K562 (cell line): ENCODE results near the gene VPS50. TPM values are rescaled to one million over a fixed set of nuclear protein-coding genes. Genes with fewer than 3 reads are reported as not detected.

Source experiments
- ATAC-seq: fragments of 200-7000 bp; cut with Tn5 transposase; 3 replicates; pipeline ENCODE4 v1.9.1; 2020; ENCODE audit warnings: moderate library complexity
- BruUV-seq: library from RNA; stranded (reverse); fragments of 400-500 nt; replicated peaks from 2 replicates; lab custom pipeline; 2021; lab: Mats Ljungman, UMichigan
- CTCF ChIA-PET: fragments of 300-600 bp; formaldehyde crosslinking; extraction: SDS; loops from one replicate; lab custom pipeline; 2021; ENCODE audit warnings: low intra/inter-chr PET ratio; lab: Yijun Ruan, JAX
- POLR2A ChIA-PET: fragments of 300-600, 350-650 bp; sonication (Branson Sonifier 250); formaldehyde crosslinking; extraction: SDS; loops from one replicate; lab custom pipeline; 2021; ENCODE audit warnings: antibody characterized with exemption, inconsistent platforms; lab: Yijun Ruan, JAX
- DNase-seq, 4 experiments: peaks; one replicate each; pipeline versions ENCODE4 v3.0.0 to v3.0.0-alpha.2; 2011 to 2018; ENCODE audit warnings: low spot score in 3 of 4, mixed read lengths in 3 of 4; ENCODE audit errors: extremely low read depth in 1 of 4
- FAIRE-seq: peaks from 2 replicates; lab custom pipeline; 2011; peaks lifted over from hg19 to GRCh38; lab: Jason Lieb, UNC
- H2AFZ ChIP-seq: 2 replicates; pipeline ENCODE4 v1.6.0; 2011; ENCODE audit warnings: low read depth, low read length, control low read depth, inconsistent platforms
- H3K27ac ChIP-seq: fragments of 200-600 bp; 3 replicates; pipeline ENCODE4 v1.8.0; 2011; ENCODE audit warnings: low read depth, mild to moderate bottlenecking, control low read depth, inconsistent platforms, low read length, moderate library complexity, mixed read lengths; ENCODE audit errors: extremely low read depth
- H3K27me3 ChIP-seq, 2 experiments: fragments of 300-600 bp in 1 of 2; 2 replicates in 1 of 2; 3 replicates in 1 of 2; pipeline versions ENCODE4 v1.6.0 to v1.8.0; 2011; ENCODE audit warnings: inconsistent platforms in 2 of 2, low read length in 2 of 2, mild to moderate bottlenecking in 1 of 2, mixed read lengths in 1 of 2, moderate library complexity in 1 of 2; ENCODE audit not compliant: control insufficient read depth in 2 of 2, insufficient read depth in 2 of 2
- H3K36me3 ChIP-seq: fragments of 300-600 bp; 3 replicates; pipeline ENCODE4 v1.8.0; 2011; ENCODE audit warnings: mild to moderate bottlenecking, low read length, inconsistent platforms; ENCODE audit not compliant: control insufficient read depth, insufficient read depth
- H3K4me1 ChIP-seq, 2 experiments: fragments of 200-600 bp in 1 of 2; replicated peaks in 1 of 2; 2 replicates in 1 of 2; 3 replicates in 1 of 2; pipeline versions ENCODE4 v1.5.1 to v1.8.0; 2011; ENCODE audit warnings: inconsistent platforms in 2 of 2, low read length in 2 of 2, mild to moderate bottlenecking in 1 of 2, mixed read lengths in 1 of 2, moderate library complexity in 1 of 2; ENCODE audit not compliant: control insufficient read depth in 2 of 2, insufficient read depth in 2 of 2
- H3K4me2 ChIP-seq: 2 replicates; pipeline ENCODE4 v1.6.1; 2011; ENCODE audit warnings: low read length, control low read depth, inconsistent platforms, mixed read lengths; ENCODE audit not compliant: insufficient read depth
- H3K4me3 ChIP-seq: fragments of 200-600 bp; sonication (generic), shearing (Covaris generic); 2 replicates; pipeline ENCODE4 v1.5.1; 2016; ENCODE audit warnings: control low read depth, inconsistent platforms
- H3K79me2 ChIP-seq: fragments of 200-600 bp; 3 replicates; pipeline ENCODE4 v1.8.0; 2011; ENCODE audit warnings: low read length, inconsistent platforms; ENCODE audit not compliant: control insufficient read depth, insufficient read depth
- H3K9ac ChIP-seq, 2 experiments: 2 replicates each; pipeline versions ENCODE4 v1.6.0 to v1.6.1; 2011; ENCODE audit warnings: low read depth in 2 of 2, low read length in 2 of 2, control low read depth in 1 of 2, inconsistent platforms in 1 of 2, mild to moderate bottlenecking in 1 of 2, mixed read lengths in 1 of 2; ENCODE audit not compliant: insufficient read depth in 1 of 2
- H3K9me1 ChIP-seq: one replicate; pipeline ENCODE4 v1.6.0; 2011; ENCODE audit warnings: inconsistent platforms, mild to moderate bottlenecking, low read length, moderate library complexity; ENCODE audit not compliant: control insufficient read depth, insufficient read depth
- H3K9me3 ChIP-seq: replicated peaks from 2 replicates; pipeline ENCODE4 v1.5.1; 2011; ENCODE audit warnings: low read depth, low read length, inconsistent platforms; ENCODE audit not compliant: control insufficient read depth, insufficient read depth
- H4K20me1 ChIP-seq: replicated peaks from 2 replicates; pipeline ENCODE4 v1.6.1; 2011; ENCODE audit warnings: low read length, inconsistent platforms, mixed read lengths; ENCODE audit not compliant: control insufficient read depth, insufficient read depth
- BDP1 ChIP-seq: IDR thresholded peaks from 3 replicates; pipeline ENCODE4 v1.6.1; 2011; ENCODE audit not compliant: insufficient read length, insufficient read depth
- CBX8 ChIP-seq: fragments of 200-600 bp; sonication (generic); IDR thresholded peaks from 2 replicates; pipeline ENCODE4 v1.6.1; 2012; ENCODE audit warnings: borderline replicate concordance, mixed run types, low read depth, mild to moderate bottlenecking, moderate library complexity, mixed read lengths, low read length, control low read depth, inconsistent platforms; ENCODE audit not compliant: poor library complexity, severe bottlenecking; ENCODE audit errors: extremely low read depth
- ETV1 ChIP-seq: fragments of 450-650 bp; conservative IDR thresholded peaks from 2 replicates; pipeline ENCODE4 v1.6.1; 2016; ENCODE audit warnings: missing genetic modification characterization, control low read depth, low read depth, missing compliant biosample characterization
- GATAD2B ChIP-seq: fragments of 450-650 bp; IDR thresholded peaks from 2 replicates; pipeline ENCODE4 v1.6.1; 2017; ENCODE audit warnings: mild to moderate bottlenecking, borderline replicate concordance
- HMGN3 ChIP-seq: IDR thresholded peaks from 2 replicates; pipeline ENCODE4 v1.6.1; 2011; ENCODE audit warnings: borderline replicate concordance, low read depth, mild to moderate bottlenecking, mixed read lengths, low read length; ENCODE audit not compliant: insufficient read length; ENCODE audit errors: extremely low read depth
- KDM1A ChIP-seq, 2 experiments: fragments of 450-650 bp; IDR thresholded peaks; 2 replicates each; pipeline ENCODE4 v1.6.1; 2016; ENCODE audit warnings: mild to moderate bottlenecking in 2 of 2
- RBM14 ChIP-seq: fragments of 200-400 bp; formaldehyde crosslinking; IDR thresholded peaks from 2 replicates; pipeline ENCODE4 v1.6.1; 2018; ENCODE audit warnings: low read depth, mild to moderate bottlenecking, low read length, moderate library complexity, borderline replicate concordance; ENCODE audit not compliant: insufficient read depth
- RBM17 ChIP-seq: fragments of 200-400 bp; formaldehyde crosslinking; IDR thresholded peaks from 2 replicates; pipeline ENCODE4 v1.6.1; 2017; ENCODE audit warnings: low read depth, mild to moderate bottlenecking, low read length, borderline replicate concordance
- RFX7 ChIP-seq: fragments of 250-450 bp; sonication (Bioruptor Pico); IDR thresholded peaks from 2 replicates; pipeline ENCODE4 v1.5.1; 2021; ENCODE audit warnings: mild to moderate bottlenecking
- SRF ChIP-seq, 2 experiments: fragments of 250-450, 450-650 bp in 1 of 2; sonication (Bioruptor Pico) in 1 of 2; sonication (generic) in 1 of 2; formaldehyde crosslinking; IDR thresholded peaks; 2 replicates each; pipeline versions ENCODE4 v1.5.0 to v1.5.1; 2020 to 2022; ENCODE audit warnings: mild to moderate bottlenecking in 1 of 2, missing genetic modification reagents in 1 of 2
- TGIF2 ChIP-seq: sonication (generic); formaldehyde crosslinking; IDR thresholded peaks from 2 replicates; pipeline ENCODE4 v1.8.1; 2022; ENCODE audit warnings: mild to moderate bottlenecking, missing genetic modification reagents, moderate library complexity
- WHSC1 ChIP-seq: IDR thresholded peaks from one replicate; pipeline ENCODE4 v1.6.1; 2012; ENCODE audit warnings: low read length, control low read depth, inconsistent platforms
- ZNF133 ChIP-seq: fragments of 250-450 bp; sonication (Bioruptor Pico); IDR thresholded peaks from 2 replicates; pipeline ENCODE4 v1.4.0; 2020; ENCODE audit warnings: mild to moderate bottlenecking
- WGBS: fragments of 100-300 bp; shearing (Covaris generic); methylation state at CpG from one replicate; pipeline ENCODE4 v1.1.6; 2016; ENCODE audit warnings: low coverage, mixed read lengths; ENCODE audit not compliant: insufficient coverage; ENCODE audit errors: missing lambda C conversion rate; 5-methylcytosine and 5-hydroxymethylcytosine counted together
- in situ Hi-C: fragments of 300-500 bp; cut with MboI; formaldehyde crosslinking; loops from 4 replicates; pipeline ENCODE4 v1.15.0; 2018; ENCODE audit warnings: inconsistent platforms, mixed read lengths
- intact Hi-C: fragments of 100-400 bp; cut with micrococcal nuclease; formaldehyde crosslinking; loops from 2 replicates; pipeline ENCODE4 v1.14.2; 2022
- polyA plus RNA-seq, 8 experiments: library from polyadenylated mRNA; depleted of rRNA in 4 of 8; stranded (reverse) in 5 of 8; unstranded in 3 of 8; fragments of >200 nt; fragmentation: Nextera tagmentation in 2 of 8; fragmentation: Illumina TruSeq in 1 of 8; extraction: Ambion mirVana in 2 of 8; extraction: Trizol in 1 of 8; gene quantifications; 2 replicates each; pipeline versions ENCODE4 v1.2.1 to v1.2.3, GENCODE V29; 2011 to 2014; ENCODE audit warnings: inconsistent platforms in 1 of 8, missing spikeins in 1 of 8
- total RNA-seq, 7 experiments: library from RNA; depleted of rRNA in 6 of 7; stranded (reverse); fragments of >200 nt in 6 of 7; fragmentation: Illumina TruSeq in 2 of 7; extraction: Trizol in 2 of 7; gene quantifications; 2 replicates each; pipeline versions ENCODE4 v1.2.1 to v1.2.3, GENCODE V29; 2011 to 2021; ENCODE audit warnings: low replicate concordance in 1 of 7
- TF ChIP-seq, protein P1 (sequence below): fragments of 250-450 bp; sonication (Bioruptor Pico); IDR thresholded peaks from 2 replicates; pipeline ENCODE4 v1.4.0; 2020; ENCODE audit warnings: mild to moderate bottlenecking, moderate library complexity, borderline replicate concordance
- TF ChIP-seq, protein P2 (sequence below): fragments of 450-650 bp; IDR thresholded peaks from 2 replicates; pipeline ENCODE4 v1.6.1; 2016; ENCODE audit warnings: missing biosample characterization, missing genetic modification characterization

VPS50 gene
- total and polyA plus RNA-seq, 9 of the 15 experiments (the other 6 are each of a cell fraction or from before 2014, with no cell fraction given): 10.5 to 29.4 (median 15.8) TPM

DNA sequence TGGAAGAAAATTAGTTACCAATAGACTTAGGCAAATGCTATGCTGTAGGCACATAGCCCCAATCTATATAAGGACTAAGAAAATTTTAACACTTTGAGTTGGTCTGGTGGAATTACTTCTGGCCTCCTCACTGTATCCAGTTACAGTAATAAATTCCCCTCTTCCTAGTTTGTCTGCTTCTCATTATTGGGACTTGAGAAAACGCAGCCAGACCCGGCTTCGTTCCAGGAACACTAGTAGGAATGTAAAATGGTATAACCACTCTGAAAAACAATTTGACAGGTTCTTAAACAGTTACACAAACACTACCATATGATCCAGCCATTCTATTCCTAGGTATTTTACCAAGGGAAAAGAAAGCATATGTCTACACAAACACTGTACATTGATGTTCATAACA is 150.2 kb downstream of the VPS50 start:
- Histone ChIP-seq H3K4me3 (no peak overlapping the region), H2AFZ (no peak overlapping the region), H3K27ac (no peak overlapping the region), H3K4me2 (no peak overlapping the region), H3K4me1 (no peaks in the 10 kb centered on the region), H3K9ac (no peak overlapping the region), H3K9me3 (no peaks in the 10 kb centered on the region), H3K36me3 (no peaks in the 10 kb centered on the region), H3K27me3 (no peaks in the 10 kb centered on the region; a peak in 1 of 5 replicates), H3K79me2 (no peaks in the 10 kb centered on the region), H4K20me1 (no peaks in the 10 kb centered on the region), H3K9me1 (no peaks in the 10 kb centered on the region)
- BruUV-seq: no TSS peak
- ChIA-PET CTCF (no interaction called here), POLR2A (no interaction called here)
- in situ Hi-C loops (no loop called here), intact Hi-C loops (no loop called here)
- no peak for ATAC-seq
- 13% methylated on average over 3 of the region's 3 CpGs for WGBS
- no peak for DNase-seq
- no peak for FAIRE-seq
- TF ChIP-seq RBM17: no peak
- no peak for TF ChIP-seq SRF (CRISPR knock-in tag; IDR thresholded peaks at IDR 0.05)
- TF ChIP-seq RBM14: no peak
- TF ChIP-seq WHSC1: no peak
- TF ChIP-seq HMGN3: no peak
- no peak for TF ChIP-seq KDM1A (IDR thresholded peaks at IDR 0.05)
- no peak for TF ChIP-seq CBX8
- no peak for TF ChIP-seq RFX7 (CRISPR knock-in tag)
- no peak for TF ChIP-seq TGIF2 (CRISPR knock-in tag)
- TF ChIP-seq BDP1: no peak
- no peak for TF ChIP-seq ETV1 (tag)
- TF ChIP-seq, protein P1, sequence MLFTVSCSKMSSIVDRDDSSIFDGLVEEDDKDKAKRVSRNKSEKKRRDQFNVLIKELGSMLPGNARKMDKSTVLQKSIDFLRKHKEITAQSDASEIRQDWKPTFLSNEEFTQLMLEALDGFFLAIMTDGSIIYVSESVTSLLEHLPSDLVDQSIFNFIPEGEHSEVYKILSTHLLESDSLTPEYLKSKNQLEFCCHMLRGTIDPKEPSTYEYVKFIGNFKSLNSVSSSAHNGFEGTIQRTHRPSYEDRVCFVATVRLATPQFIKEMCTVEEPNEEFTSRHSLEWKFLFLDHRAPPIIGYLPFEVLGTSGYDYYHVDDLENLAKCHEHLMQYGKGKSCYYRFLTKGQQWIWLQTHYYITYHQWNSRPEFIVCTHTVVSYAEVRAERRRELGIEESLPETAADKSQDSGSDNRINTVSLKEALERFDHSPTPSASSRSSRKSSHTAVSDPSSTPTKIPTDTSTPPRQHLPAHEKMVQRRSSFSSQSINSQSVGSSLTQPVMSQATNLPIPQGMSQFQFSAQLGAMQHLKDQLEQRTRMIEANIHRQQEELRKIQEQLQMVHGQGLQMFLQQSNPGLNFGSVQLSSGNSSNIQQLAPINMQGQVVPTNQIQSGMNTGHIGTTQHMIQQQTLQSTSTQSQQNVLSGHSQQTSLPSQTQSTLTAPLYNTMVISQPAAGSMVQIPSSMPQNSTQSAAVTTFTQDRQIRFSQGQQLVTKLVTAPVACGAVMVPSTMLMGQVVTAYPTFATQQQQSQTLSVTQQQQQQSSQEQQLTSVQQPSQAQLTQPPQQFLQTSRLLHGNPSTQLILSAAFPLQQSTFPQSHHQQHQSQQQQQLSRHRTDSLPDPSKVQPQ (CRISPR knock-in tag): no peak
- TF ChIP-seq GATAD2B: no peak
- TF ChIP-seq, protein P2, sequence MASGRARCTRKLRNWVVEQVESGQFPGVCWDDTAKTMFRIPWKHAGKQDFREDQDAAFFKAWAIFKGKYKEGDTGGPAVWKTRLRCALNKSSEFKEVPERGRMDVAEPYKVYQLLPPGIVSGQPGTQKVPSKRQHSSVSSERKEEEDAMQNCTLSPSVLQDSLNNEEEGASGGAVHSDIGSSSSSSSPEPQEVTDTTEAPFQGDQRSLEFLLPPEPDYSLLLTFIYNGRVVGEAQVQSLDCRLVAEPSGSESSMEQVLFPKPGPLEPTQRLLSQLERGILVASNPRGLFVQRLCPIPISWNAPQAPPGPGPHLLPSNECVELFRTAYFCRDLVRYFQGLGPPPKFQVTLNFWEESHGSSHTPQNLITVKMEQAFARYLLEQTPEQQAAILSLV: no peak
- TF ChIP-seq ZNF133 (CRISPR knock-in tag): no peak
